ENCODE results near the gene C2orf76.

DNA sequence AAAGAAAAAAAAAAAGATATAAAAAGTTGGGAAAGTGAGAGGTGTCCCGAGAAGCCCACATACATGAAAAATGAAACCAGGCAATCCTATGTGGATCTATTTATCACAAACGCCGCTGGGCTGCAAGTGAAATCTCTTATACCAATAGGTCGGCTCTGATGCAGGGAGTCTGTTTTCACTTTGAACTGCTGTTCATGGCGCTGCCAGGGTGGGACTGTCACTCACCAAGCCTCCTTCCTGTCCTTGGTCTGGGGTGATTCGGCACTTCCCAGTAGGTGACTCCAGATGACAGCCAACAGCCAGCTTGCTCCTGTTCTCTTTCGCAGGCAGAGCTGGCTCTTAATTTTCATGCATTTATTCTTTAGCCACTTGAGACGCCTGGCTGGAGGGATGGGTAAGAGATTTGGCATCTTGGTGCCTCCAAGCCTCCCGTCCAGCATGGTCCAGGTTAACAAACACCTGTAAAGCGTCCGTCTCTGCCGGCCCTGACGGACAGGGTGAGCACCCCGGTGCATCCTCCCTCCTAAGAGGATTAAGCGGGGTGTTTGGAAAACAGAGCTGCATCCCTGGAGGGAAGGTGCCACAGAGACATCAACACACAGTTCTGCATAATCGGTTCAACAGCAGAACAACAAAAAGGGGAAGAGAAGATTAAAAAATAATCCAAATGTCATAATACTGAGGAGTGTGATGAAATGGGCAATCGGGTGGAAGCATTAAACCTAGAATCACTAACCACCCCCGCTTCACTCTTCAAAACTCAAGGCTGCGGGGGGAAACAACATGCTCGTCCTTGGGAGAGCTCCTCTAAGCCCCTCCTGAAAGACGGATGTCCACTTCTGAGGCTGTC is 84.3 kb downstream of the C2orf76 start:
- TF ChIP-seq ZFP3 (CRISPR knock-in tag; IDR thresholded peaks at IDR 0.05), result no peak
- TF ChIP-seq, protein P1, sequence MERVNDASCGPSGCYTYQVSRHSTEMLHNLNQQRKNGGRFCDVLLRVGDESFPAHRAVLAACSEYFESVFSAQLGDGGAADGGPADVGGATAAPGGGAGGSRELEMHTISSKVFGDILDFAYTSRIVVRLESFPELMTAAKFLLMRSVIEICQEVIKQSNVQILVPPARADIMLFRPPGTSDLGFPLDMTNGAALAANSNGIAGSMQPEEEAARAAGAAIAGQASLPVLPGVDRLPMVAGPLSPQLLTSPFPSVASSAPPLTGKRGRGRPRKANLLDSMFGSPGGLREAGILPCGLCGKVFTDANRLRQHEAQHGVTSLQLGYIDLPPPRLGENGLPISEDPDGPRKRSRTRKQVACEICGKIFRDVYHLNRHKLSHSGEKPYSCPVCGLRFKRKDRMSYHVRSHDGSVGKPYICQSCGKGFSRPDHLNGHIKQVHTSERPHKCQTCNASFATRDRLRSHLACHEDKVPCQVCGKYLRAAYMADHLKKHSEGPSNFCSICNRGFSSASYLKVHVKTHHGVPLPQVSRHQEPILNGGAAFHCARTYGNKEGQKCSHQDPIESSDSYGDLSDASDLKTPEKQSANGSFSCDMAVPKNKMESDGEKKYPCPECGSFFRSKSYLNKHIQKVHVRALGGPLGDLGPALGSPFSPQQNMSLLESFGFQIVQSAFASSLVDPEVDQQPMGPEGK (CRISPR knock-in tag; IDR thresholded peaks at IDR 0.05; ENCODE audit: borderline replicate concordance), result no peak
- TF ChIP-seq RARB (CRISPR knock-in tag; IDR thresholded peaks at IDR 0.05), result no peak
- TF ChIP-seq CREB5 (CRISPR knock-in tag; IDR thresholded peaks at IDR 0.05; ENCODE audit: low read depth), result no peak
- TF ChIP-seq ZNF565 (CRISPR knock-in tag; conservative IDR thresholded peaks at IDR 0.05; ENCODE audit: low read depth), result no peak
- no peak for TF ChIP-seq ISL1 (CRISPR knock-in tag; IDR thresholded peaks at IDR 0.05)
- no peak for TF ChIP-seq OSR1 (CRISPR knock-in tag; IDR thresholded peaks at IDR 0.05)
- no peak for TF ChIP-seq ZC3H10 (CRISPR knock-in tag; IDR thresholded peaks at IDR 0.05)
